NCI-H2107 (cell line): ENCODE data around the gene FXYD1.
"Not testable (repeated sequence)": the region's sequence is repeated elsewhere in the genome, so short reads cannot be mapped to it uniquely, and the experiment has no call there.

ENCODE experiments used
- DNase-seq: peaks from one replicate; lab custom pipeline; 2025; lab: John Stamatoyannopoulos, UW

FXYD1 gene

DNA sequence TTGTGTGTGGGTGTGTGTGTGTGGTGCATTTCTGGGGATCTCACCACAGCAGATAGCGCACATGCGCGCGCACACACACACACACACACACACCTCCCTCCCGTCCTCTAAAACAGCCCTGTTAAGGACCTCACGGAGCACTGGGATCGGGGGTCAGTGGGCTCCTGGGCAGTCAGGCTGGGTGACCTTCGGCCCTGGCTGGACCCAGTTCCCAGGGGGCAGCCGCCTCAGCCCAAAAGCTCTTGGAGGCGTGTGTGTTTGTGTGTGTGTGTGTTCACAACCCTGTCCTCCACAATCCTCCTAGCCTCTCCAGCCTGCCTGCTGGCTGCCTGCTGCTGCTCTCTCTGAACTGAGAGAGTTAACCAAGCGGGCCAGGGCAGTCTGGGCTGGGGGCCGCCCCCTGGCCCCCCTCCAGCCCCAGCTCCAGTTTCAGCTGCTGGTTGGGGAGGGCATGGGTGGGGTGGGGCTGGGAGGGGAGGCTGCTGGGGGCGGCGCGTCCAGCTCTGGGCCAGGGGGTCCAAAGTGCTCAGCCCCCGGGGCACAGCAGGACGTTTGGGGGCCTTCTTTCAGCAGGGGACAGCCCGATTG, at the start of gene FXYD1:
Gene FXYD1 (plus strand): TSS at position 520 of the 588 bp plus-strand sequence. CDS start 1,256 bp downstream, outside the sequence.
- no peak for DNase-seq

DNA sequence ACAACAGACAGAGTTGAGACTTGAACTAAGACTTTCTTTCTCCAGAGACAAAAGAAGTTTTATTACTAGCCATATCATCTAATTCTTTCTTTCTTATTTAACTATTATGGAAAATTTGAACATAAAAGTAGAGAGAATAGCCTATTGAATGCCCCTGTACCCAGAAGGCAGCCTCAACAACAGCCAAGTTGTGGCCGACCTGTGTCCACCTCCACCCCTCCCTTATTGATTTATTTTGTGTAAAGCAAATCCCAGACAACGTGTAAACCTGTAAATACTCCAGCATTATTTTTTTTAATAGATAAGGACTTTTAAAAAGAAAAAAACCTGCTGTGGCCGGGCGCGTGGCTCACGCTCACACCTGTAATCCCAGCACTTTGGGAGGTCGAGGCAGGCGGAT, 49.1 kb upstream of the FXYD1 start:
- DNase-seq: no peak

DNA sequence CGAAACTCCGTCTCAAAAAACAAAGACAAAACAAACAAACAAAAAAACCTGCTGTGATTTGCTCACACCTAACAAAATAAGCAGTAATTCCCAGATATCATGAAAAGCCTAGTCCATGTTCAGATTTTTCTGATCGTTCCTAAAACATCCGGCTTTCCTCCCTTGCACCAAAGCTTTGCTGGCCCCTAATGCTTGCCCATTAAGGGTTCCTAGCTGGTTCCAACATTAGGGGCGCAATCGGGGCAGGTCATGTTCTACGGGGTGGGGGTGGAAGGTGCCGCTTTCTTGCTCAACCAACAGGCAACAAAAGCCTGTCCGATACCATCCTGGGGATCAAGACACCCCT, 48.5 kb upstream of the FXYD1 start:
- DNase-seq: no peak

DNA sequence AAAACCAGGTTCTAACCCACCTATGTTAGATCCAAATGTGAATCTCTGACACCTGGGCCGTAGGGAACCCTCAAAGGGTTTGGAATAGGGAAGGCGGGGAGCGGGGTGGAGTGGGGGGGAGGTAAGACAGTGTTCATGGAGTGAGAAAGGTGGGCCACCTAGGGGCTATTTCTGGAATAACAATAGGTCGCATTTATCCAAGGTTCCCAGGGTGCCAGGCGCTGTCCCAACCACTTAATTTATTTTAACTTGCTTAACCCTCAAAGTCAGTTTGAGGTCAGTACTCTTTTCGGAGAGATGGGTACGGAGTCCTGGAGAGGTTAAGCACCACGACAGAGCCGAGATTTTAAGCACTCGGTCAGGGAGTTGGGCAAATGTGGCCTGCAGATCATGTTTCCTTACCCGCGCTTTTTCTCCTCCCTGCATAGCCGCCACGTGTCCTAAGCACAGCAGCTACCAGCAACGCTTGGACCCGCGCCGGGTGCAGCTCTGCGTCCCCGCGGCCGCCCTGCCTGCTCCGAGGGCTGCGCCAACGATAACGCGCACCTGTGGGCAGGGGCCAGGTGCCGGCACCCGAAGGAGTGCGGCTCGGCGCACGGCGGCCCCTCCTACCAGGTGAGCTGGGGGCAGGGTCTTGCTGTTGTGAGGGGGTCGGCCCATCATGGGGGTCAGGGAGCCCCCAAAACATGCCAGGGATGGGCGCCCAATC, 48.0 kb upstream of the FXYD1 start:
- peak; percentile 50 for DNase-seq

DNA sequence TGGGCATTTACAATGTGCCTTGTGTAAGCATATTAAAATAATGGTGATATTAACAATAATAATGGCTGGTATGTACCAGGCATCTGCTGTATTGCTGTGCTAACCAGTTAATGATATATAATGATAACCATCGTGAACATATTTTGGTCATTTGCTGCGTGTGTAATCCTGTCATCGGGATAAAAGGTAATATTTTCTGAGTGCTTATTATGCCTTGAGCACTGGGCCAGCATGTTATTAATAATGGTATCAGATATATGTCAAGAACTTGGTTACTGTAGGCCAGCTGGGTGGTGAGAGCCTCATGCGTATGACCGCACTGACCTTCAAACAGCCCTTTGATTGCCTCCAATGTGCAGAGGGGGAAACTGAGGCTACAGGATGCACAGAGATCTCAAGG, 45.2 kb upstream of the FXYD1 start:
- DNase-seq: no peak

DNA sequence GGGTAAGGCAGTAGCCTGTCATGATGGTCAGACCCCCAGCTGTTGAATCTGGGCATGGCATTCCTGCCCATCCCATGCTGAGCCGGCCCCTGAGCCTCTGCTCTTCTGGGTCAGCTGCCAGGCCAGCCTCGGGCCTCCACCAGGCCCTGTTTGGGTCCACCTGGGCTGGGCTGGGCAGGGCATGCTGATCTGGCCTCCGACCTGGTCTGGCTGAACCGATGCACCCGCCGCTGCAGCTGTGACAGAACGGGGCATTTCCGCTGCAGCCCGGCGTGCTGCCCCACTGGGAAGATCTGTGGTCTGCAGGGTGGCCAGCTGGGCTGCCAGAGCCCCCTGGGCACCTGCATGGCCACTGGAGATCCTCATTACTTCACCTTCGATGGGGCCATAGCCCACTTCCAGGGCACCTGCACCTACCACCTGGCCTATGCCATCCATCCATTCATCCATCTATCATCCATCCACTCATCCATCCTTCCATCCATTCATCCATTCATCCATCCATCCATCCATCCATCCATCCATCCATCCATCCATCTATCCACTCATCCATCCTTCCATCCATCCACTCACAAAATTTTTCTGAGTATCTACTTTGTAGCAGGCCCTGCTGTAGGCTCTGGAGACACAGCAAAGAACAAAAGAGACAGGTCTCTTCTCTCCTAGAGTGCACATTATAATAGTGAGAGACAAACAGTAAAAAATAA, 44.5 kb upstream of the FXYD1 start:
- no peak for DNase-seq

DNA sequence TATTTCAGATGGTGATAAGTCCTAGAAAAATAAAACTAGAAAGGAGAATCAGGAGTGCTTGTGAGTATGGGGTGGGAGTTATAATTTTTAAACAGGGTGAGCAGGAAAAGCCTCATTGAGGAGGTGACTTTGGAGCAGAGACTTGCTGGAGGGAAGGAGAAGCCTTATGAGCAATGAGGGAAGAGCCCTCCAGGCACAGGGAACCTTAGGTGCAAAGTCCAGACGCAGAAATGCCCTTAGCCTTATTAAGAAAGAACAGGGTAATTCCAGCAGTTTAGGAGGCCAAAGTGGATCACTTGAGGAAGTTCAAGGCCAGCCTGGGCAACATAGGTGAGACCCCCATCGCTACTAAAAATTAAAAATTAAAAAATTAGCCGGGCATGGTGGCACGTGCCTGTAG, 44.0 kb upstream of the FXYD1 start:
- DNase-seq: no peak

DNA sequence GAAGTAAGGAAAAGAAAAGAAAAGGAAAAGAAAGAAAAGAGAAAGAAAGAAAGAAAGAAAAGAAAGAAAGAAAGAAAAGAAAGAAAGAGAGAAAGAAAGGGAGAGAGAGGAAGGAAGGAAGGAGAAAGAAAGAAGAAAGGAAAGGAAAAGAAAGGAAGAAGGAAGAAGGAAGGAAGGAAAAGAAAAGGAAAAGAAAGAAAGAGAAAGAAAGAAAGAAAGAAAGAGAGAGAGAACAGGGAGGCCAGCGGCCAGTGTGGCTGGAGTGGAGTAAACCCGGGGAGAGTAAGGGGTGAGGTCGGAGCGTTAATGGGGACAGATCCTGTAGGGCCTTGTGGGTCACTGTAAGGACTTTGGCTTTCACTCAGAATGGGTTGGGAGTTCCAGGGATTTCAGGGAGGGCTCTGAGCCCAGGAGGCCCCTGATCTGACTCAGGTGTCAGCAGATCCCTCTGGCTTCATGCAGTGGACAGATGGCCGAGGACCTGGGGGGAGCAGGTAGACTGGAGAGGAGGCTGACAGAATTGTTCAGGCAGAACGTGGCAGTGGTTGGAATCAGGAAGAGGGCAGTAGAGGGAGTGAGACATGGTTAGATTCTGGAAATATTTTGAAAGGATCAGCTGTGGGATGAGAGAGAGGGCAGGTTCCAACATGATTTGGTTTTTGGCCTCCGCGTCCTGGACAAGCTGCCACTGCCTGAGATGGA, 42.8 kb upstream of the FXYD1 start:
- no peak for DNase-seq

DNA sequence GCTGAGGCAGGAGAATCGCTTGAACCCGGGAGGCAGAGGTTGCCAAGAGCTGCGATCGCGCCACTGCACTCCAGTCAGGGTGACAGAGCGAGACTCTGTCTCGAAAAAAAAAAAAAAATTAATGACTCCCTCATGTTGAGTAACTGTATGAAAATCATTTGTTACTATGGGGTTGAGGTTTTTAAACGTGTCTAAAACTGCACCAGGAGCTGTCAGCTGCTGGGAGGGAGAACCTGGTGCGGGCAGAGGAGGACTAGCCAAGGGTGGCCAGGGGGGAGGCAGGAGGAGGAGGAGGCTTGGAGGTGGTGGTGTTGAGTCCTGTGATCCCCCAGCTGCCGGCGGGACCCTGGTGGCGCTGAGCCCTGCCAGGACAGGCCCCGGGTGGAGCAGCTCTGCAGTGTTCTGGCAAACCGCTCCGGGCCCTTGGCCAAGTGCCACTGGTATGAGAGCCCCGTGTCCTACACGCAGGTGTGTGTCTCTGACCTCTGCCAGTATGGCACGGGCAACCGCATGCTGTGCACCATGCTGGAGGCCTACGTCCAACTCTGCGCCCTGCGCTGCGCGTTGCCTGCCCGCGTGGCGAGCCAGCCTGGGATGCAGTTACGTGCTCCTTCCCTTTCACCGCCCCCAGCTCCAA, 40.1 kb upstream of the FXYD1 start:
- DNase-seq: no peak

DNA sequence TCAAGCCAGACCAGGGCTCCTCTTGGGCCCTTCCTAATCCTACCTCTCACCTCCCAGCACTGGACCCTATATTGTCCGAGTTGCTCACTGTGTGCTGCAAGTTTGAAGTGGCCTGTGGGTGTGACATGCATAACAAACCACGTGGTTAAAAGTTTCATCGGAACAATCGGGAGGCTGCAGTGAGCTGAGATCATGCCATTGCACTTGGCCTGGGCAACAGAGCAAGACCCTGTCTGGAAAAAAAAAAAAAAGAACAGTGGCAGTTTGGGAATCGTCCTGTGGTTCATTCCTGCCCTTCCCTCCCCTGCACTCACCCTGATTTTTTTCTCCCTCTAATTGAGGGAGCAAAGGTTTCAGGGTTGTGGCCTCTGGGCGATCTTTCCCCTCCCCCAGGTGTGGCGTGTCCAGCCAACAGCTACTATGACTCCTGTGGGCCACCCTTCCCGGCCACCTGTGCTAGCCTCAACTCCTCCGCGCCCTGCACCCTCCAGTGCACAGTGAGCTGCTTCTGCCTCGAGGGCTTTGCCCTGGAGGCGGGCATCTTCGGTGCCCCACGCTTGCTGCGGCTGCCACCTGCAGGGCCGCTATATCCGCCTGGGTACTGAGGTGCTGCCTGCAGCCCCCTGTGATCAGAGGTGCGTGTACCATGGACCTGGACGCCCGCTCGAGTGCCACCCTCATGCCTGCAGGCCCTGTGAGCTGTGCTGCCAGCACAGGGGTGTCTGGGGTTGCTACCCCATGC, 39.3 kb upstream of the FXYD1 start:
- no peak for DNase-seq

DNA sequence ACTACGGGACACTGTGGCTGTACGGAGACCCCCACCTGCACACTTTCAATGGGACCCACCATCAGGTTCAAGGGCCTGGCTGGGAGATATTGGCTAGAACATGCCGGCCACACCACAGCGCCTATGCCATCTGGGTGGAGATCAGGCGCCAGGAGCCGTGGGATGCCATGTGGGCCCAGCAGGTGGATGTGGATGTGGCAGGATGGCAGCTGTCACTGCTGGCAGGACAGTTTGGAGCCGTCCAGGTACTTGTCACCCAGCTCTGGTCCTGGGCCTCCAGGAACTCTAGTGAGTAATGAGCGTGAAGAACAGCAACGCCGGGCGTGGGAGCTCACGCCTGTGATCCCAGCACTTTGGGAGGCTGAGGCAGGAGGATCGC, 38.7 kb upstream of the FXYD1 start:
- DNase-seq: no peak

DNA sequence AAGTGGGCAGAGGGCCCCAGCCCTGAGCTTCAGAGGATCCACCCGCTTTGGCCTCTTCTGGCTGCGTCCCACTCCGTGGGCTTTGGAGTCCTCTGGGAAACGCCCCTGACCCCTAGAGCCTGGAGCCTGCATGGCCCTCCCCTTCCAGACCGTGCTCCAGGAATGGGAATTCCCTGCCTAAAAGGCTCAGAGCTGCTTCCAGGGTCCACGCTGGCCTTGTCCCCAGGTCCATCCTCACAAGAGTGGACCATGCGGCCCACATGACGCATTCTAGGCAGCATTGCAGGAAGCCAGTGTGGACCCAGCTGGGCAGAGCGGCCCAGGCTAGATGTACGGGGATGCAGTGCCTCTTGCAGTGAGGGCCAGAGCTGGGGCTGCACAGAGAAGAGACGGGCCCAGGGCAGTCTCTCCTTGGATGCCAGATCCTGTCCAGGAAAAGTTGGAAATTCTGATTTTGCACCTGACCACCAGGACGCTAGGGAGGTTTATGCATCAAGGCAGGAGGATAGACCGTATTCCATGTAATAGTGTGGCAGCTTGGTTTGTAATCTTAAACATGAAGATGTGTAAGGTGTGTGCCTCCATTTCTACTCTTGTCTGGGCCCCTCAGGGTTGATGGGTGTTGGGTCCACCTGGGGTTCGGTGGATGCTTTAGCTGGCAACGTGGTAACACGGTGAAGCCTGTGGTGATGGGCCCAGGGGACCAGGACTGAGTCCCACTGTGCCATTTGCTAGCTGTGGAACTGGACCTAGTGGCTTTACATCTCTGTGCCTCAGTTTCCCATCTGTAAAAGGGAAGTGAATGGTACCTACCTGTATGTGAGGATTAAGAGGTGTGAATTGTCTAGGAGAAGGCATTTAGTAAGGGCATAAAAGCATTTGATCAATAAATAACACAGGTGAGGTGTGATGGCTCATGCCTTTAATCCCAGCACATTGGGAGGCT, 37.8 kb upstream of the FXYD1 start:
- no peak for DNase-seq

DNA sequence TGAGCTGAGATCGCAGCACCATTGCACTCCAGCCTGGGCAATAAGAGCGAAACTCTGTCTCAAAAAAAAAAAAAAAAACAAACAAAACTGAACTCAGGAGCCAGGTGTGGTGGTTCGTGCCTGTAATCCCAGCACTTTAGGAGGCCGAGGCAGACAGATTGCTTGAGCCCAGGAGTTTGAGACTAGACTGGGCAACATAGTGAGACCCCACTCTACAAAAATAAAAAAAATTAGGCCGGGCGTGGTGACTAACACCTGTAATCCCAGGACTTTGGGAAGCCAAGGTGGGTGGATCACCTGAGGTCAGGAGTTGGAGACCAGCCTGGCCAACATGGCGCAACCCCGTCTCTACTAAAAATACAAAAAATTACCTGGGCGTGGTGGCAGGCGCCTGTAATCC, 36.7 kb upstream of the FXYD1 start:
- not testable (repeated sequence) for DNase-seq

DNA sequence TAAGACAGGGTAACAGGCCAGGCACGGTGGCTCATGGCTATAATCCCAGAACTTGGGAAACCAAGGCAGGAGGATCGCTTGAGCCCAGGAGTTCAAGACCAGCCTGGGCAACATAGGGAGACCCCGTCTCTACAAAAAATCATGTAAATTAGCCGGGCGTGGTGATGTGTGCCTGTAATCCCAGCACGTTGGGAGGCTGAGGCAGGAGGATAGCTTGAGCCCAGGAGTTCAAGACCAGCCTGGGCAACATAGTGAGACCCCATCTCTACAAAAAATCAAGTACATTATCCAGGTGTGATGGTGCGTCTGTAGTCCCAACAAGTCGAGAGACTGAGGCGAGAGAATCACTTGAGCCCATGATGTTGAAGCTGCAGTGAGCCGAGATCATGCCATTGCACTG, 35.0 kb upstream of the FXYD1 start:
- not testable (repeated sequence) for DNase-seq

DNA sequence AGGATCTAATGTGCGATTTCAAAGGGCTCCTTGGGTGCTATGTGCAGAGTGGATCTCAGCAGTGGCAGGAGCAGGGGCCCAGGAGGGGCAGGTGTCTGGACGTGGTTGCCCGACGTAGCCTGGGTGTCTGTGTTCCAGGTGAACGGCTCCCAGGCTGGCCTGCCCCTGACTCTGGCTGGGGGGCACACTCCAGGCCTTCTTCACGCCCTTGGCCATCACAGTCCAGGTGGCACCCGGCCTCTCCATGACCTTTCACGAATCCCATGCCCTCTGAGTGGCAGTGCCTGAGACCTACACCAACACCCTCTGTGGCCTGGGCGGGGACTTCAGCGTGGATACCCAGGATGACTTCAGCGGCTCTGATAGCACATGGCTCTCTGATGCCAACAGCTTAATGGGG, 34.3 kb upstream of the FXYD1 start:
- no peak for DNase-seq

DNA sequence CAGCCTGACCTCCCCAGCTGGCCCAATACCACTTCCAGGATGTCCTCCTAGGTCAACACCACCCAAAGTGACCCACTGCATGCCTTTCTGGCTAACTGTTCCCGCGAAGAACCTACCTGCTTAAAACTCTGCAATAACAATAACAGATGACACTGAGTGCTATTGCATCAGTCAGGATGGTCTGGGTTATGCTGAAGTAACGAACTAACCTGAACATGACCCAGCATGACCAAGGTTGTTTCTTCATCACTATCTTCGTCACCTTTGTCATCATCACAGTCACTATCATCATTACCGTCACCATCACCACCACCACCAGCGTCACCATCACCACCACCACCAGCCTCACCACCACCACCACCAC, 33.6 kb upstream of the FXYD1 start:
- DNase-seq: no peak

DNA sequence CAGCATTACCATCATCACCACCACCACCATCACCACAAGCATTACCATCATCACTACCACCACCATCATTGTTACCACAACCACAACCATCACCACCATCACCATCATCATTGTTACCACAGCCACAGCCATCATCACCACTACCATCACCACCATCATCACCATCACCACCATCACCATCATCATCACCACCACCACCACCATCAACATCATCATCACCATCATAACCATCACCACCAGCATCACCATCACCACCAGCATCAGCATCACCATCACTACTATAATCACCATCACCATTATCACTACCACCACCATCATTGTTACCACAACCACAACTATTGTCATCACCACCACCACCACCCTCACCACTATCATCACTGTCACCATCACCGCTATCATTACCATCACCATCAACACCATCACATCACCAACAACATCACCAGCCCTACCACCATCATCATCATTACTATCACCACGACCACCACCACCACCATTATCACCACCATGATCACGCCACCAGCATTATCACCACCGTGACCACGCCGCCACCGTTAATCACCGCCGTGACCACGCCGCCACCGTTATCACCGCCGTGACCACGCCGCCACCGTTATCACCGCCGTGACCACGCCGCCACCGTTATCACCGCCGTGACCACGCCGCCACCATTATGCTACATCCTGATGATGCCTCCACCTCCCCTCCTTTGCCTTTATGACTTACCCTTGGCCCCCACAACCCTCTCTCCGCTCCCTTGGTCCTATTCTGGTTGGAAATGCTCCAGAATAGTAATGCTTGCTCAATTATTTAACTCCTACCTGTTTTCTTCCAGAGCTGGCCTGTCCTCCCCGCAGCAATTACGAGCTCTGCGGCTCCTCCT, 33.0 kb upstream of the FXYD1 start:
- DNase-seq: no peak

DNA sequence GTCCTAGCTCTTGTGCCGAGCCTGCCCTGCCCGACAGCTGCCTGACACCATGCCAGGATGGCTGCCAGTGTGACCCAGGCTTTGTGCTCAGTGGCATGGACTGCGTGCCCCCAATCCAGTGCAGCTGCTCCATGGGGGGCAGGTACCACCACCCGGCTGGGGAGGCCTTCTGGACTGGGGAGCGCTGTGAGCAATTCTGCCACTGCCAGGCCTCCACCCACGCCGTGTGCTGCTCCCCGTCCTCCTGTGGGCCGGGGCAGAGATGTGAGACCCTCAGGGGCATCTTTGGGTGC, 32.4 kb upstream of the FXYD1 start:
- no peak for DNase-seq

DNA sequence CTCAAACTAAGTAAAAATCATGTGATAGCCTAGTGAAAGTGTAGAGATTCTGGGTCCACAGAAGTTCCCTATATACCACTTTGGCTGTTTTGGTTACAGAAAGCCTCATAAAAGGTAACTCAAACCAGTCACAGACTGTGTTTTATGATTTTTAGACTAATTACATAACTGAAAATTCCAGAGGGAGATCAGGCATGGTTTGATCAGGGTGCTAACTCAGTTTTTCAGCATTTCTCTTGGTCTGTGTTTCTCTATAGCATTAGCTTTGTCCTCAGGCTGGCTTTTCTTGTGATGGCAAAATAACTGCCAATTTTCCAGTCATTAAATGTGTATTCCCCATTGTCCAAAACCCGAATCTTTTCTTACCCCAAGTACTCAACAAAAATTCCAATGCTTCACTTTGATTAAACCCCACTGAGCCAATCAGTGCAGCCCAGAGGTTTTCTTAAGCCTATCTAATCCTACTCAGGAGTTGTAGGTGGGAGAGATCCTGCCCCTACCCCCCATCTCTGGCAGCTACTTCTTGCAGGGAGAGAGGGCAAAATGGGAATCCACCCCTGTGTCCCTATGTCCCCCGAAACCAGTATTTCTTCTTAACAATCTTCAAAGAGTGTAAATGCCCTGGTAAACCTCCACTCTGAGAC, 31.6 kb upstream of the FXYD1 start:
- no peak for DNase-seq
